Stimulated activated CD4-positive, alpha-beta T cell treated with anti-CD3 and anti-CD28 coated beads, TNF-alpha, amount 100 ng/mL, for 48 hours (primary cell): Measurements from ENCODE around the gene GLYR1.

Experiments used
- DNase-seq, 3 donors: peaks; one replicate each; pipeline ENCODE4 v3.0.0-alpha.2; 2020; ENCODE audit warnings: low read depth in 3 of 3

Gene GLYR1

GRCh38 chr16:4765511-4766474 is 81.3 kb downstream of the GLYR1 start:
- no peak for DNase-seq

- DNase-seq, result no peak
These were observed 83.3 kb downstream of the GLYR1 start for GRCh38 chr16:4763791-4764190.

- DNase-seq, result no peak
These were observed 84.9 kb downstream of the GLYR1 start for GRCh38 chr16:4762205-4762604.

GRCh38 chr16:4760221-4760910 is 86.7 kb downstream of the GLYR1 start:
- DNase-seq, result no peak

- no peak for DNase-seq
These were observed 91.4 kb downstream of the GLYR1 start for GRCh38 chr16:4755687-4756086.

- DNase-seq, result no peak
These were observed 92.2 kb downstream of the GLYR1 start for GRCh38 chr16:4754865-4755264.

GRCh38 chr16:4753227-4753626 is 93.9 kb downstream of the GLYR1 start:
- DNase-seq, result no peak
